MCF 10A (cell line): Measurements from ENCODE around the gene HEPN1. TPM values are rescaled to one million over a fixed set of nuclear protein-coding genes. Genes with fewer than 3 reads are reported as not detected.
A peak's percentile ranks its signal among the peaks of the same experiment; 100 is the strongest.

Experiments used
- BruUV-seq: library from RNA; stranded (reverse); fragments of 400-500 nt; replicated peaks from 2 replicates; lab custom pipeline; 2021; lab: Mats Ljungman, UMichigan
- CTCF ChIA-PET: fragments of 300-600 bp; sonication (Branson Sonifier 250); formaldehyde crosslinking; extraction: SDS; loops from one replicate; lab custom pipeline; 2021; ENCODE audit warnings: antibody characterized with exemption, inconsistent platforms; lab: Yijun Ruan, JAX
- POLR2A ChIA-PET: fragments of 300-600, 350-650 bp; sonication (Branson Sonifier 250); formaldehyde crosslinking; extraction: SDS; loops from one replicate; lab custom pipeline; 2020; ENCODE audit warnings: antibody characterized with exemption, inconsistent platforms; lab: Yijun Ruan, JAX
- DNase-seq: peaks from one replicate; pipeline ENCODE4 v3.0.0-alpha.2; 2018; ENCODE audit not compliant: unreplicated experiment
- H3K27ac Mint-ChIP-seq: one replicate; pipeline ENCODE4 v1.8.0; 2022; ENCODE audit warnings: mild to moderate bottlenecking, low read depth, mixed read lengths; ENCODE audit not compliant: unreplicated experiment
- H3K27me3 Mint-ChIP-seq: one replicate; pipeline ENCODE4 v1.8.0; 2022; ENCODE audit warnings: mixed read lengths; ENCODE audit not compliant: insufficient read depth, unreplicated experiment
- H3K36me3 Mint-ChIP-seq: one replicate; pipeline ENCODE4 v1.8.0; 2022; ENCODE audit warnings: mild to moderate bottlenecking, moderate library complexity, mixed read lengths; ENCODE audit not compliant: insufficient read depth, unreplicated experiment
- H3K4me1 Mint-ChIP-seq: one replicate; pipeline ENCODE4 v1.8.0; 2022; ENCODE audit warnings: mixed read lengths; ENCODE audit not compliant: insufficient read depth, unreplicated experiment
- H3K4me3 Mint-ChIP-seq: one replicate; pipeline ENCODE4 v1.8.0; 2022; ENCODE audit warnings: mild to moderate bottlenecking, moderate library complexity, mixed read lengths; ENCODE audit not compliant: unreplicated experiment
- H3K9me3 Mint-ChIP-seq: one replicate; pipeline ENCODE4 v1.8.0; 2022; ENCODE audit warnings: mixed read lengths; ENCODE audit not compliant: unreplicated experiment
- CTCF ChIP-seq: fragments of 200-600 bp; IDR thresholded peaks from one replicate; pipeline ENCODE4 v1.8.0; 2022; ENCODE audit warnings: antibody characterized with exemption, mild to moderate bottlenecking; ENCODE audit not compliant: unreplicated experiment
- intact Hi-C: fragments of 100-400 bp; cut with micrococcal nuclease; formaldehyde crosslinking; loops from 2 replicates; pipeline ENCODE4 v1.14.1; 2022
- total RNA-seq: library from RNA; stranded (reverse); gene quantifications from 2 replicates; pipeline ENCODE4 v1.2.3, GENCODE V29; 2022

Gene HEPN1
- total RNA-seq, 1 experiment from 2014 or later, result not detected

DNA sequence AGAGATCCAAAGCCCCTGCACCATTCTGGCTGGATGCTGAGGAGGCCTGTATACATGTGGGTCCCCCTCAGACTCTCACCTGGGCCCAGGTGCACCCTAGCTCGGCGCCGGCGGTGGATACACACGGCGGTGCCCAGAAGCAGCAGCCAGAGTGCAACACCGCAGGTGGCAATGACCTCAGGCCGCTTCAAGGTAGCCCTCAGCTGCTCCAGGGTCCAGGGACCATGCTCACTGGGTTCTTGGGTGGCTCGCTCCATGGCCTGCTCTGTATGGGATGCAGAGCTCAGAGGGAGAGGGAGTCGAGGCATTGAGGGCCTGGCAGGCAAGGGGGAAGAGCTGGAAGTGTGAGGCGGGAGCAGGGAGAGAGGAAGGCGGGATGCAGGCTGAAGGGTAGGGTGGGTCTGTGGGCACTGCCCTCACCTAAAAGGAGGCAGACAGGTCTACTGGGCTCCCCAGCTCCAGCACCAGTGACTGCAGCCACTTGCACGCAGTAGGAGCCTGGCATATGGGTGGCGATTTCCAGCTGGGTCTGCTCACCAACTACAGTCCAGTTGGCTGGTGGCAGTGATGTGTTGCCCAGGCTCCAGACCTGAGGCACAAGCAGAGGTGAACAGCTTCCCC is 25.2 kb upstream of the HEPN1 start:
- no peak for DNase-seq
- TF ChIP-seq CTCF, result no peak
- intact Hi-C loops, result no loop called here
- Mint-ChIP-seq H3K27ac (no peak overlapping the region), H3K9me3 (no peaks in the 10 kb centered on the region), H3K4me1 (peaks cover 29% of the 10 kb centered on the region), H3K27me3 (no peaks in the 10 kb centered on the region), H3K36me3 (no peaks in the 10 kb centered on the region), H3K4me3 (no peak overlapping the region)
- ChIA-PET CTCF (interaction anchor here (1.0 kb wide), 1 partner anchor 559 kb away, joined by 3 read pairs; no protein-coding TSS in a partner anchor), POLR2A (interaction anchor here (0.6 to 1.0 kb wide), 2 partner anchors 66 to 272 kb away, joined by 3 read pairs; partner anchors contain the start of gene TBRG1)
- no TSS peak for BruUV-seq

GRCh38 chr11:124894606-124895430 is 24.2 kb upstream of the HEPN1 start:
- POLR2A ChIA-PET, result interaction anchor here (1.0 kb wide), 1 partner anchor 273 kb away, joined by 3 read pairs; the partner anchor contains the start of gene TBRG1
- H3K36me3 Mint-ChIP-seq, result peaks cover 4% of the 10 kb centered on the region
- CTCF ChIA-PET, result interaction anchor here (0.7 to 1.0 kb wide), 3 partner anchors 18 to 558 kb away, joined by 3 to 4 read pairs (median 3); no protein-coding TSS in a partner anchor
- peaks cover 38% of the 10 kb centered on the region for H3K4me1 Mint-ChIP-seq
- peak overlapping the region; percentile 7 for H3K27ac Mint-ChIP-seq
- no peak for DNase-seq
- intact Hi-C loops, result no loop called here
- H3K4me3 Mint-ChIP-seq, result no peak overlapping the region
- no TSS peak for BruUV-seq
- H3K27me3 Mint-ChIP-seq, result no peaks in the 10 kb centered on the region
- TF ChIP-seq CTCF, result no peak
- H3K9me3 Mint-ChIP-seq, result no peaks in the 10 kb centered on the region

- no peak for TF ChIP-seq CTCF
- Mint-ChIP-seq H3K36me3 (peaks cover 5% of the 10 kb centered on the region), H3K27me3 (no peaks in the 10 kb centered on the region), H3K4me3 (no peak overlapping the region), H3K4me1 (peaks cover 45% of the 10 kb centered on the region), H3K9me3 (no peaks in the 10 kb centered on the region), H3K27ac (peak overlapping the region; percentile 92)
- BruUV-seq, result no TSS peak
- no peak for DNase-seq
- ChIA-PET POLR2A (interaction anchor here (0.7 kb wide), 1 partner anchor 11 kb away, joined by 3 read pairs; no protein-coding TSS in a partner anchor), CTCF (interaction anchor here (0.7 to 1.0 kb wide), 2 partner anchors 19 to 76 kb away, joined by 3 to 4 read pairs; no protein-coding TSS in a partner anchor)
- intact Hi-C loops, result no loop called here
These were observed 23.5 kb upstream of the HEPN1 start for GRCh38 chr11:124895471-124895971.
